Heart left ventricle (tissue), 13 donors: ENCODE results near the gene ZBTB46.

Experiments used
- CTCF ChIP-seq, 12 donors: fragments of 200-600 bp; sonication (generic) in 4 of 12; IDR thresholded peaks; one replicate each; pipeline versions ENCODE4 v1.5.0 to v1.8.0; 2018 to 2022; ENCODE audit warnings: antibody characterized with exemption in 12 of 12, mild to moderate bottlenecking in 5 of 12
- POLR2A ChIP-seq, 2 donors: fragments of 450-650 bp; IDR thresholded peaks; one replicate each; pipeline ENCODE4 v1.6.1; 2017; ENCODE audit warnings: antibody characterized with exemption in 2 of 2, mild to moderate bottlenecking in 2 of 2, moderate library complexity in 2 of 2
- donor health status: ischemic (EF 13 %, LVEDD 7.1; RV severe dilation, severe dysfunction).
- donor health status: DM: no; HTN: yes; CAD: no.
- donor health status: DM: no; HTN: no; CAD: no.
- donor health status: ischemic (EF 25% LVEDD 6.9; RV normal size, moderate dysfunction).
- donor health status: ischemic (EF 25% LVEDD 5.7; RV mildly dilated, moderate dysfunction).
- donor health status: ischemic (EF 35%, LVEDD 5.7; RV mildly dilated, moderate dysfunction).
- donor health status: nonischemic (EF 11% LVEDD 7.7; RV severe dilation, severe dysfunction).
- donor health status: DM: yes; HTN: yes; CAD: no.
- donor health status: PGD.
- donor health status: ischemic (EF 29% LVEDD 5.4; RV normal size, mild dysfunction).
- donor health status: nonischemic (EF 23%, LVEDD 6.1; RV moderate dilation, normal function).

GRCh38 chr20:63782051-63782471 is 49.0 kb downstream of the ZBTB46 start:
- TF ChIP-seq CTCF (IDR thresholded peaks at IDR 0.05) (no peak), POLR2A (IDR thresholded peaks at IDR 0.05) (no peak)
